ENCODE measurements around the gene PPP3CA.

DNA sequence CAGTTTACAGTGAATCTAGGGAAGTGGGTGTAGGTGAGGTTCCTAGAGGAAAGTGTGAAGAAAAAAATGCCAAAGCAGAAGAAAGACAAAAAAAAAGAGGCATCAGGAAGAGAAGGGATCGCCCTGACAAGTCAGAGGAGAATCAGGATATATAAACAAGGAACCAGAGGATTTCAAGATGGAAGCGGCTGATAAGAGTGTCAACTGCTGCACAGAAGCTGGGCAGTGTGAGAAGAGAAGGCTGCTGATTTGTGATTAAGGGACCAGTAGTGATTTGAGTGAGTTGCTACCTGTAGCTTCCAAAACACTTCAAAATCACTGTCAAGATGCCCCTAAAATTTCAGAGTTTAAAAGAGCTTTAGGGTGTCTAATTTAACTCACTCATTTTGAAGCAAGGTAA, 258.2 kb downstream of the PPP3CA start:
- TF ChIP-seq POLR2AphosphoS5 (IDR thresholded peaks at IDR 0.05; ENCODE audit: borderline replicate concordance, low read depth, low read length) (no peak), EZH2 (IDR thresholded peaks at IDR 0.05) (no peak)

Measured in SK-N-MC (cell line).